Adrenal gland (tissue), 12 donors: ENCODE measurements around the gene UBR3. TPM values are rescaled to one million over a fixed set of nuclear protein-coding genes. Genes with fewer than 3 reads are reported as not detected.

Experiments
- DNase-seq, 7 donors: peaks; one replicate each; pipeline ENCODE4 v3.0.0-alpha.2; 2019 to 2020
- H3K27ac ChIP-seq, 5 donors: fragments of 200-600 bp; sonication (generic) in 4 of 5; 1 replicate in 3 of 5; 2 replicates in 2 of 5; pipeline versions ENCODE4 v1.5.1 to v1.8.0; 2016 to 2020; ENCODE audit warnings: mild to moderate bottlenecking in 1 of 5
- H3K27me3 ChIP-seq: fragments of 200-600 bp; 2 replicates; pipeline ENCODE4 v1.8.0; 2021
- H3K36me3 ChIP-seq, 2 donors: fragments of 200-600 bp; replicated peaks in 1 of 2; 1 replicate in 1 of 2; 2 replicates in 1 of 2; pipeline versions ENCODE4 v1.5.1 to v1.8.0; 2018 to 2022
- H3K4me1 ChIP-seq, 2 donors: fragments of 200-600 bp; replicated peaks in 1 of 2; 1 replicate in 1 of 2; 2 replicates in 1 of 2; pipeline versions ENCODE4 v1.5.1 to v1.8.0; 2018 to 2021
- H3K4me3 ChIP-seq, 4 donors: fragments of 200-600 bp; sonication (generic) in 3 of 4; one replicate each; pipeline ENCODE4 v1.5.1; 2016 to 2018
- H3K9me3 ChIP-seq, 3 donors: fragments of 200-600 bp; sonication (generic) in 1 of 3; replicated peaks in 1 of 3; 1 replicate in 2 of 3; 2 replicates in 1 of 3; pipeline versions ENCODE4 v1.5.1 to v1.8.0; 2016 to 2021
- CTCF ChIP-seq, 6 experiments: fragments of 450-650 bp in 4 of 6; fragments of 200-600 bp in 2 of 6; sonication (generic) in 1 of 6; IDR thresholded peaks; 1 replicate in 5 of 6; 2 replicates in 1 of 6; pipeline versions ENCODE4 v1.5.1 to v1.8.0; 2016 to 2021; ENCODE audit warnings: antibody characterized with exemption in 6 of 6, mild to moderate bottlenecking in 2 of 6, moderate library complexity in 1 of 6
- POLR2A ChIP-seq, 2 donors: fragments of 450-650 bp; IDR thresholded peaks; one replicate each; pipeline ENCODE4 v1.6.1; 2017; ENCODE audit warnings: antibody characterized with exemption in 2 of 2, mild to moderate bottlenecking in 2 of 2, moderate library complexity in 1 of 2
- WGBS, 4 donors: extraction: QIAGEN DNeasy Blood & Tissue Kit in 2 of 4; methylation state at CpG; one replicate each; pipeline versions ENCODE4 v1.1.5 to v1.1.7; 2013 to 2017; 5-methylcytosine and 5-hydroxymethylcytosine counted together
- intact Hi-C, 2 donors: fragments of 100-400 bp; cut with DNase I; formaldehyde crosslinking; loops; one replicate each; pipeline versions ENCODE4 v1.14.1 to v1.15.0; 2022 to 2023
- polyA plus RNA-seq, 3 donors: library from polyadenylated mRNA; stranded (reverse); fragments of 200-250 nt in 2 of 3; fragments of 350-450 nt in 1 of 3; fragmentation: Illumina TruSeq in 1 of 3; extraction: RNeasy Lipid Tissue Mini Kit (QIAGEN cat#74804) in 1 of 3; gene quantifications; one replicate each; pipeline ENCODE4 v1.2.3, GENCODE V29; 2013 to 2014
- total RNA-seq, 9 donors: library from RNA; depleted of rRNA in 4 of 9; stranded (reverse); fragments of >200 nt in 4 of 9; fragments of 120-200 nt in 1 of 9; fragmentation: NEBNext Ultra II Directional in 1 of 9; extraction: Animal tissue kit (Norgen Biotek cat#: 25700) in 1 of 9; gene quantifications; one replicate each; pipeline versions ENCODE4 v1.1.0 to v1.2.4, GENCODE V29; 2013 to 2023
- donor health status: healthy with polysubstance abuse.
- donor health status: Bipolar disorder and iron deficiency.
- donor health status: DM: yes; HTN: yes; CAD: no.
- donor health status: DM: no; HTN: no; CAD: no.
- donor health status: DM: no; HTN: no; CAD: no.
- donor health status: DM: yes; HTN: yes; CAD: no.

UBR3 gene
- total and polyA plus RNA-seq, 12 donors = 25.5 to 85.7 (median 62.8) TPM

GRCh38 chr2:169968743-169969142 is 141.5 kb downstream of the UBR3 start:
- H3K9me3 ChIP-seq = no peaks in the 10 kb centered on the region
- no peaks in the 10 kb centered on the region for H3K27me3 ChIP-seq
- TF ChIP-seq POLR2A (IDR thresholded peaks at IDR 0.05) (no peak), CTCF (IDR thresholded peaks at IDR 0.05) (no peak)
- intact Hi-C loops = no loop called here
- H3K36me3 ChIP-seq = no peaks in the 10 kb centered on the region
- no peak for DNase-seq
- H3K4me3 ChIP-seq = no peak overlapping the region
- H3K27ac ChIP-seq = peak overlapping the region in 1 of 5 donors; percentile 29
- H3K4me1 ChIP-seq = peaks cover 7 to 23% of the 10 kb centered on the region in 2 donors

- Histone ChIP-seq H3K4me3 (no peak overlapping the region), H3K27ac (no peak overlapping the region), H3K4me1 (no peaks in the 10 kb centered on the region), H3K36me3 (no peaks in the 10 kb centered on the region), H3K27me3 (no peaks in the 10 kb centered on the region), H3K9me3 (peaks cover 0 to 12% (median 11%) of the 10 kb centered on the region in 3 donors)
- intact Hi-C loops = no loop called here
- TF ChIP-seq CTCF (IDR thresholded peaks at IDR 0.05) (no peak), POLR2A (IDR thresholded peaks at IDR 0.05) (no peak)
- 91 to 100% (median 95%) methylated on average over 3 of the region's 3 CpGs for WGBS, 4 donors
- no peak for DNase-seq
Observed at GRCh38 chr2:169975221-169975620, 148.0 kb downstream of the UBR3 start.

DNA sequence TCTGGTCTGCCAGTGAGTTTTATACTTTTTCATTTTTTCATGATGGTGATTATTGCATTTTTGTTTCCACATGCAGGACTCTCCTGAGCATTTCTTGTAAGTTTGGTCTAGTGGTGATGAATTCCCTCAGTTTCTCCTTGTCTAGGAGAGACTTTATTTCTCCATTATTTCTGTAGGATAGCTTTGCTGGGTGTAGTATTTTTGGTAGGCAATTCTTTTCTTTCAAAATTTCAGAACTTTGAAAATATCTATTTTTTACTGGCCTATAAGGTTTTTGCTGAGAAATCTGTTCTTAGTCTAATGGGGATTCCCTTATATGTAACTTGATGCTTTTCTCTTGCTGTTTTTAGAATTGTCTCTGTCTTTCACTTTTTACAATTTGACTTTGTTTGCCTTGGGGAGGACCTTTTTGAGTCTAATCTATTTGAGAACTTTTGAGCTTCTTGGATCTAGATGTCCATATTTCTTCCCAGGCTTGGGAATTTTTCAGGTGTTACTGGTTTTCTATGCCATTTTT is 149.1 kb downstream of the UBR3 start:
- Histone ChIP-seq H3K27ac (no peak overlapping the region), H3K9me3 (peaks cover 0 to 12% (median 11%) of the 10 kb centered on the region in 3 donors), H3K36me3 (no peaks in the 10 kb centered on the region), H3K27me3 (no peaks in the 10 kb centered on the region), H3K4me3 (no peak overlapping the region), H3K4me1 (peaks cover 0 to under 1% of the 10 kb centered on the region in 2 donors)
- intact Hi-C loops = no loop called here
- no peak for DNase-seq
- TF ChIP-seq CTCF (IDR thresholded peaks at IDR 0.05) = no peak
- TF ChIP-seq POLR2A (IDR thresholded peaks at IDR 0.05) = no peak

DNA sequence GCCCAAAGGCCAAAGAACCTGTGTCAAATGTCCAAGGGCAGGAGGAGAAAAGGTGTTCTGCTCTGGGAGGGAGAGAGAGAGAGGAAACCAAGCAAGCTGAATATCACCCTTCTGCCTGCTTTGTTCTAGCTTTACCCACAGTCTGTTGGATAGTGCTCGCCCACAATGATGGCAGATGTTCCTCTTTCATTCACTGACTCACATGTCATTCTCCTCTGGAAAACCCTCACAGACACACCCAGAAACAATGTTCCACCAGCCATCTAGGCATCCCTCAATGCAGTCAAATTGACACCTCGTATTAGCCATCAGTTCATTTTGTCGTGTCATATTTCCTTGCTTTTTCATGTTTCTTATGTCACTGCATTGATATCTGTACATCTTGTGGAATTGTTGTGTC is 150.3 kb downstream of the UBR3 start:
- H3K9me3 ChIP-seq = peaks cover 0 to 12% (median 11%) of the 10 kb centered on the region in 3 donors
- H3K4me3 ChIP-seq = no peak overlapping the region
- 90 to 96% (median 93%) methylated on average over 3 of the region's 3 CpGs for WGBS, 4 donors
- intact Hi-C loops = no loop called here
- no peak overlapping the region for H3K27ac ChIP-seq
- TF ChIP-seq POLR2A (IDR thresholded peaks at IDR 0.05) = no peak
- TF ChIP-seq CTCF (IDR thresholded peaks at IDR 0.05) = no peak
- peaks cover 0 to 8% of the 10 kb centered on the region in 2 donors for H3K4me1 ChIP-seq
- H3K36me3 ChIP-seq = no peaks in the 10 kb centered on the region
- H3K27me3 ChIP-seq = no peaks in the 10 kb centered on the region
- no peak for DNase-seq
